Left lung (tissue), 10 donors: Measurements from ENCODE around the gene GTSE1. TPM values are rescaled to one million over a fixed set of nuclear protein-coding genes. Genes with fewer than 3 reads are reported as not detected.

ENCODE experiments used
- ATAC-seq: fragments of 200-7000 bp; cut with Tn5 transposase; one replicate; pipeline ENCODE4 v1.9.1; 2020; ENCODE audit warnings: moderate library complexity
- DNase-seq, 4 donors: peaks; one replicate each; pipeline ENCODE4 v3.0.0-alpha.2; 2013 to 2020
- H3K27ac ChIP-seq, 2 donors: fragments of 200-600 bp; sonication (generic) in 1 of 2; one replicate each; pipeline versions ENCODE4 v1.5.0 to v1.8.0; 2020 to 2021
- H3K27me3 ChIP-seq, 2 donors: fragments of 200-600 bp; sonication (generic) in 1 of 2; one replicate each; pipeline versions ENCODE4 v1.5.0 to v1.8.0; 2020 to 2021
- H3K36me3 ChIP-seq, 2 donors: fragments of 200-600 bp; sonication (generic) in 1 of 2; one replicate each; pipeline versions ENCODE4 v1.5.0 to v1.8.0; 2020 to 2021
- H3K4me1 ChIP-seq, 2 donors: fragments of 200-600 bp; one replicate each; pipeline ENCODE4 v1.8.0; 2021
- H3K4me3 ChIP-seq, 2 donors: fragments of 200-600 bp; sonication (generic) in 1 of 2; one replicate each; pipeline versions ENCODE4 v1.5.0 to v1.8.0; 2020 to 2021; ENCODE audit warnings: mild to moderate bottlenecking in 1 of 2
- H3K9me3 ChIP-seq, 2 donors: fragments of 200-600 bp; sonication (generic) in 1 of 2; one replicate each; pipeline versions ENCODE4 v1.5.0 to v1.8.0; 2020 to 2021
- intact Hi-C, 2 donors: fragments of 100-400 bp; cut with DNase I; formaldehyde crosslinking; loops; one replicate each; pipeline versions ENCODE4 v1.11.2 to v1.14.2; 2022
- polyA plus RNA-seq, 6 donors: library from polyadenylated mRNA; unstranded; fragments of 120-200 nt; gene quantifications; one replicate each; pipeline ENCODE4 v1.2.1, GENCODE V29; 2013; ENCODE audit not compliant: insufficient read length in 6 of 6
- total RNA-seq, 2 donors: library from RNA; stranded (reverse); fragmentation: NEBNext Ultra II Directional; extraction: Animal tissue kit (Norgen Biotek cat#: 25700); gene quantifications; one replicate each; pipeline ENCODE4 v1.2.1, GENCODE V29; 2021
- TF ChIP-seq, protein P1 (sequence below), 2 donors: fragments of 200-600 bp; sonication (generic) in 1 of 2; IDR thresholded peaks; one replicate each; pipeline versions ENCODE4 v1.5.0 to v1.8.0; 2021; ENCODE audit warnings: antibody characterized with exemption in 2 of 2
- donor health status: DM: no; HTN: yes; CAD: no.
- donor health status: DM: no; HTN: no; CAD: no.

GTSE1 gene
- total and polyA plus RNA-seq, 8 donors, result 1.5 to 30.6 (median 15.3) TPM

- Histone ChIP-seq H3K4me3 (no peak overlapping the region), H3K36me3 (peaks cover 0 to 65% of the 10 kb centered on the region in 2 donors), H3K4me1 (peaks cover 0 to 49% of the 10 kb centered on the region in 2 donors), H3K9me3 (peaks cover 0 to 7% of the 10 kb centered on the region in 2 donors), H3K27me3 (no peaks in the 10 kb centered on the region), H3K27ac (no peak overlapping the region)
- intact Hi-C loops, result no loop called here
- ATAC-seq (no peak), DNase-seq (no peak)
- TF ChIP-seq, protein P1, sequence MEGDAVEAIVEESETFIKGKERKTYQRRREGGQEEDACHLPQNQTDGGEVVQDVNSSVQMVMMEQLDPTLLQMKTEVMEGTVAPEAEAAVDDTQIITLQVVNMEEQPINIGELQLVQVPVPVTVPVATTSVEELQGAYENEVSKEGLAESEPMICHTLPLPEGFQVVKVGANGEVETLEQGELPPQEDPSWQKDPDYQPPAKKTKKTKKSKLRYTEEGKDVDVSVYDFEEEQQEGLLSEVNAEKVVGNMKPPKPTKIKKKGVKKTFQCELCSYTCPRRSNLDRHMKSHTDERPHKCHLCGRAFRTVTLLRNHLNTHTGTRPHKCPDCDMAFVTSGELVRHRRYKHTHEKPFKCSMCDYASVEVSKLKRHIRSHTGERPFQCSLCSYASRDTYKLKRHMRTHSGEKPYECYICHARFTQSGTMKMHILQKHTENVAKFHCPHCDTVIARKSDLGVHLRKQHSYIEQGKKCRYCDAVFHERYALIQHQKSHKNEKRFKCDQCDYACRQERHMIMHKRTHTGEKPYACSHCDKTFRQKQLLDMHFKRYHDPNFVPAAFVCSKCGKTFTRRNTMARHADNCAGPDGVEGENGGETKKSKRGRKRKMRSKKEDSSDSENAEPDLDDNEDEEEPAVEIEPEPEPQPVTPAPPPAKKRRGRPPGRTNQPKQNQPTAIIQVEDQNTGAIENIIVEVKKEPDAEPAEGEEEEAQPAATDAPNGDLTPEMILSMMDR (IDR thresholded peaks at IDR 0.05), result no peak
Observed at GRCh38 chr22:46290843-46291785, 5.6 kb upstream of the GTSE1 start.

DNA sequence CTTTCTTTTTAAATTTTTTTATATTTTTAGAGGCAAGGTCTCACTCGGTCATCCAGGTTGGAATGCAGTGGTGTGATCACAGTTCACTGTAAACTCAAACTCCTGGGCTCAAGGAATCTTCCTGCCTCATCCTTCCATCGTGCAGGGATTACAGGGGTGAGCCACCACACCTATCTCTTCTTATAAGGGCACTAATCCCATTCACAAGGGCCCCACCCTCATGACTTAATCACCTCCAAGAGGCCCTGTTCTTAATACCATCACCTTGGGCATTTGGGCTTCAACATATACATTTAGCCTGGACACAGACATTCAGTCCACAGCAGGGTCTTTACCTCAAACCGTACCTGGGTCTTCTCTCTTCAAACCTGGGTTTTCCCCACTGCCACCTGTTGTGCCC lies 4.5 kb upstream of the GTSE1 start:
- Histone ChIP-seq H3K4me1 (peaks cover 3 to 53% of the 10 kb centered on the region in 2 donors), H3K4me3 (no peak overlapping the region), H3K9me3 (peaks cover 0 to 7% of the 10 kb centered on the region in 2 donors), H3K27ac (no peak overlapping the region), H3K36me3 (peaks cover 0 to 54% of the 10 kb centered on the region in 2 donors), H3K27me3 (no peaks in the 10 kb centered on the region)
- ATAC-seq (no peak), DNase-seq (no peak)
- TF ChIP-seq, protein P1 (IDR thresholded peaks at IDR 0.05), result no peak
- intact Hi-C loops, result no loop called here

DNA sequence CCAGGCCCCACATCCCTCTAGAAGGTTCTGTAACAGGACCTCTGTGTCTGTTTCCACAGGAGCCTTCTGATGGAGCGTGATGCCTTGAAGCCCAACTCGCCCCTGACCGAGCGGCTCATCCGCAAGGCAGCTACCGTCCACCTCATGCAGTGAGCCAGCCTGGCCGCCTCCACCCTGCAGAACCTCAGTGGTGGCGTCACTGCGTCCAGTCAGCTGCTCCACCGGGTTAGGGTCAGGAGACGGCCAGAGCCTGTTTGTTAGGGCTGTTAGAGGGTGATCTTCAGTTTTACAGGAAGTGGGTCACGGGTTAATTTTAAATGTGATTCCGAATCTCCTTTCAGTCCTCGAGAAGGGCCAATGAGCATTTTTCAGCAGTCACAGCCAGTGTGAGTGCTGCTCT lies 3.9 kb upstream of the GTSE1 start:
- Histone ChIP-seq H3K27me3 (no peaks in the 10 kb centered on the region), H3K4me1 (peaks cover 8 to 53% of the 10 kb centered on the region in 2 donors), H3K27ac (peak overlapping the region in 1 of 2 donors; percentile 48), H3K4me3 (no peak overlapping the region), H3K9me3 (peaks cover 0 to 7% of the 10 kb centered on the region in 2 donors), H3K36me3 (peaks cover 0 to 50% of the 10 kb centered on the region in 2 donors)
- no peak for DNase-seq
- intact Hi-C loops, result no loop called here
- TF ChIP-seq, protein P1 (IDR thresholded peaks at IDR 0.05), result no peak
- no peak for ATAC-seq

- Histone ChIP-seq H3K4me1 (peaks cover 8 to 50% of the 10 kb centered on the region in 2 donors), H3K36me3 (peaks cover 0 to 43% of the 10 kb centered on the region in 2 donors), H3K9me3 (peaks cover 0 to 7% of the 10 kb centered on the region in 2 donors), H3K27me3 (no peaks in the 10 kb centered on the region), H3K27ac (peak overlapping the region; percentile 48 to 56), H3K4me3 (no peak overlapping the region)
- TF ChIP-seq, protein P1 (IDR thresholded peaks at IDR 0.05), result no peak
- intact Hi-C loops, result no loop called here
- ATAC-seq (peak; percentile 9), DNase-seq (peak in 2 of 4 donors; percentile 22 to 75)
Observed at GRCh38 chr22:46293577-46294260, 3.0 kb upstream of the GTSE1 start.

DNA sequence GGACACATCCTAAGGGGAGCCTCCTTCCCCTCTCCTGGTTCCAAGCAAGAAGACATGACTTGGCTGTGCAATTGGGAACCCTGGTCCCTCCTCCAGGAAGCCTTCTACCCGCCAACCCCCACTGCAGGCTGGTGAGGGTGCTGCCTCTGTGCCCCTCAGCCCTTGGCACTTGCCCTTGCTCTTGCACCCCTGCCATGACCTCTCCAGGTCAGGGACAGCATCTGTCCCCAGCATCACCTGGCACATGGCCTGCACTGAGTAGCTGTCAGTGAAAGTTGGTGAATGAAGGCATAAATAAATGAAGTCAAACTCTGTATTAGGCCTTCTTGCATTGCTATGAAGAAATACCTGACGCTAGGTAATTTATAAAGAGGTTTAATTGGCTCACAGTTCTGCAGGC lies 1.9 kb upstream of the GTSE1 start:
- Histone ChIP-seq H3K4me1 (peaks cover 8 to 45% of the 10 kb centered on the region in 2 donors), H3K4me3 (no peak overlapping the region), H3K36me3 (peaks cover 0 to 35% of the 10 kb centered on the region in 2 donors), H3K27me3 (no peaks in the 10 kb centered on the region), H3K9me3 (peaks cover 0 to 7% of the 10 kb centered on the region in 2 donors), H3K27ac (no peak overlapping the region)
- DNase-seq (no peak), ATAC-seq (no peak)
- TF ChIP-seq, protein P1 (IDR thresholded peaks at IDR 0.05), result no peak
- intact Hi-C loops, result no loop called here
